ENCODE measurements around the gene POC5.
"Not testable (repeated sequence)": the region's sequence is repeated elsewhere in the genome, so short reads cannot be mapped to it uniquely, and the experiment has no call there.

Gene POC5

GRCh38 chr5:75717082-75717922, at the start of gene POC5:
Gene POC5 (minus strand): TSS chr5:75717437. CDS start chr5:75712937, 4,500 bp downstream.
- peak; percentile 93 for FAIRE-seq

GRCh38 chr5:75758116-75758515, 40.9 kb upstream of the POC5 start:
- no peak for FAIRE-seq

- FAIRE-seq = no peak
Observed at GRCh38 chr5:75756981-75757380, 39.7 kb upstream of the POC5 start.

- FAIRE-seq = no peak
Observed at GRCh38 chr5:75756211-75756610, 39.0 kb upstream of the POC5 start.

- FAIRE-seq = no peak
Observed at GRCh38 chr5:75753182-75753581, 35.9 kb upstream of the POC5 start.

- FAIRE-seq = no peak
Observed at GRCh38 chr5:75744355-75744754, 27.1 kb upstream of the POC5 start.

- no peak for FAIRE-seq
Observed at GRCh38 chr5:75736273-75736672, 19.0 kb upstream of the POC5 start.

GRCh38 chr5:75734913-75735789, 17.9 kb upstream of the POC5 start:
- peak; percentile 70 for FAIRE-seq

- FAIRE-seq = no peak
Observed at GRCh38 chr5:75733767-75734166, 16.5 kb upstream of the POC5 start.

GRCh38 chr5:75731515-75731914, 14.3 kb upstream of the POC5 start:
- not testable (repeated sequence) for FAIRE-seq

GRCh38 chr5:75729321-75729720, 12.1 kb upstream of the POC5 start:
- FAIRE-seq = no peak

GRCh38 chr5:75727931-75728330, 10.7 kb upstream of the POC5 start:
- no peak for FAIRE-seq

GRCh38 chr5:75726224-75726623, 9.0 kb upstream of the POC5 start:
- not testable (repeated sequence) for FAIRE-seq

GRCh38 chr5:75723378-75723777, 6.1 kb upstream of the POC5 start:
- no peak for FAIRE-seq

- no peak for FAIRE-seq
Observed at GRCh38 chr5:75721573-75721972, 4.3 kb upstream of the POC5 start.

- no peak for FAIRE-seq
Observed at GRCh38 chr5:75720882-75721281, 3.6 kb upstream of the POC5 start.

GRCh38 chr5:75716715-75717081, 539 bp downstream of the POC5 start:
- no peak for FAIRE-seq

- FAIRE-seq = no peak
Observed at GRCh38 chr5:75712091-75712490, 5.1 kb downstream of the POC5 start.

- no peak for FAIRE-seq
Observed at GRCh38 chr5:75711151-75711550, 6.1 kb downstream of the POC5 start.

- no peak for FAIRE-seq
Observed at GRCh38 chr5:75710637-75711036, 6.6 kb downstream of the POC5 start.

- FAIRE-seq = no peak
Observed at GRCh38 chr5:75707911-75708509, 9.2 kb downstream of the POC5 start.

- no peak for FAIRE-seq
Observed at GRCh38 chr5:75706775-75707174, 10.5 kb downstream of the POC5 start.

- no peak for FAIRE-seq
Observed at GRCh38 chr5:75706016-75706415, 11.2 kb downstream of the POC5 start.

- FAIRE-seq = no peak
Observed at GRCh38 chr5:75701856-75702255, 15.4 kb downstream of the POC5 start.

Measured in TTC549 (cell line).